ENCODE data around the gene A2M.

- TF ChIP-seq CTCF (IDR thresholded peaks at IDR 0.05; ENCODE audit: extremely low read depth in 1 of 2, insufficient read depth in 1 of 2, low read depth in 1 of 2, low read length in 2 of 2) (no peak), POLR2A (IDR thresholded peaks at IDR 0.05; ENCODE audit: low read depth, low read length) (no peak), GATA2 (IDR thresholded peaks at IDR 0.05; ENCODE audit: insufficient read depth, insufficient read length, low read depth, low read length) (no peak), POLR2AphosphoS5 (IDR thresholded peaks at IDR 0.05; ENCODE audit: insufficient read depth, low read depth, low read length) (no peak), EZH2 (IDR thresholded peaks at IDR 0.05; ENCODE audit: borderline replicate concordance, low read depth, low read length, severe bottlenecking) (no peak), JUN (IDR thresholded peaks at IDR 0.05; ENCODE audit: borderline replicate concordance, insufficient read depth, insufficient read length, low read depth) (no peak)
- TF ChIP-seq, protein P1, sequence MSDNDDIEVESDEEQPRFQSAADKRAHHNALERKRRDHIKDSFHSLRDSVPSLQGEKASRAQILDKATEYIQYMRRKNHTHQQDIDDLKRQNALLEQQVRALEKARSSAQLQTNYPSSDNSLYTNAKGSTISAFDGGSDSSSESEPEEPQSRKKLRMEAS (IDR thresholded peaks at IDR 0.05; ENCODE audit: insufficient read depth, insufficient read length): no peak
Observed at GRCh38 chr12:9027161-9028059, 88.3 kb downstream of the A2M start.
